IPS-20b (cell line): Measurements from ENCODE around the gene IL36G.
"Not testable (repeated sequence)": the region's sequence is repeated elsewhere in the genome, so short reads cannot be mapped to it uniquely, and the experiment has no call there.

Experiments used
- H3K27ac ChIP-seq: one replicate; pipeline ENCODE4 v1.5.1; 2013; ENCODE audit warnings: low read length
- H3K27me3 ChIP-seq: 2 replicates; pipeline ENCODE4 v1.6.1; 2013; ENCODE audit warnings: mild to moderate bottlenecking, low read length, inconsistent platforms; ENCODE audit not compliant: insufficient read depth
- H3K36me3 ChIP-seq: 2 replicates; pipeline ENCODE4 v1.6.1; 2013; ENCODE audit warnings: low read depth, mild to moderate bottlenecking, inconsistent platforms, low read length, moderate library complexity; ENCODE audit not compliant: insufficient read depth
- H3K4me1 ChIP-seq: 2 replicates; pipeline ENCODE4 v1.6.1; 2013; ENCODE audit warnings: mild to moderate bottlenecking, control low read depth, inconsistent platforms, low read length, moderate library complexity; ENCODE audit not compliant: insufficient read depth
- H3K4me3 ChIP-seq: 2 replicates; pipeline ENCODE4 v1.5.1; 2013; ENCODE audit warnings: mild to moderate bottlenecking, low read length, inconsistent platforms
- H3K9ac ChIP-seq: 2 replicates; pipeline ENCODE4 v1.6.1; 2013; ENCODE audit warnings: low read depth, mild to moderate bottlenecking, inconsistent platforms, low read length, moderate library complexity
- H3K9me3 ChIP-seq: 2 replicates; pipeline ENCODE4 v1.6.1; 2013; ENCODE audit warnings: mild to moderate bottlenecking, low read depth, low read length, inconsistent platforms; ENCODE audit not compliant: insufficient read depth

The IL36G gene

GRCh38 chr2:112977559-112978056 lies at the start of gene IL36G:
Gene IL36G, plus strand, starts transcription at chr2:112978006. Its CDS starts 633 bp downstream, at chr2:112978639.
- no peak within 1 kb of the TSS for H3K27ac ChIP-seq
- no peaks in the 10 kb centered on the region for H3K36me3 ChIP-seq
- H3K4me1 ChIP-seq = no peaks in the 10 kb centered on the region
- no peaks in the 10 kb centered on the region for H3K9me3 ChIP-seq
- no peak within 1 kb of the TSS for H3K9ac ChIP-seq
- peaks cover 5% of the 10 kb centered on the region; the same call in 1 of the 2 replicates for H3K27me3 ChIP-seq
- no peak within 1 kb of the TSS for H3K4me3 ChIP-seq

- H3K9ac ChIP-seq = no peak overlapping the region
Measured at GRCh38 chr2:112933261-112933660, 44.5 kb upstream of the IL36G start.

GRCh38 chr2:112934117-112934516 lies 43.7 kb upstream of the IL36G start:
- not testable (repeated sequence) for H3K4me1 ChIP-seq, H3K9ac ChIP-seq, H3K9me3 ChIP-seq, H3K27me3 ChIP-seq, H3K27ac ChIP-seq, H3K36me3 ChIP-seq, H3K4me3 ChIP-seq

More at GRCh38 chr2:112933261-112933660, 44.5 kb upstream of the IL36G start:
- Histone ChIP-seq H3K9me3 (no peaks in the 10 kb centered on the region), H3K36me3 (no peaks in the 10 kb centered on the region), H3K27me3 (no peaks in the 10 kb centered on the region), H3K4me1 (no peaks in the 10 kb centered on the region), H3K4me3 (no peak overlapping the region), H3K27ac (no peak overlapping the region)

- H3K4me3 ChIP-seq = no peak overlapping the region
- H3K27me3 ChIP-seq = no peaks in the 10 kb centered on the region
- no peak overlapping the region for H3K27ac ChIP-seq
- no peak overlapping the region for H3K9ac ChIP-seq
- no peaks in the 10 kb centered on the region for H3K9me3 ChIP-seq
- no peaks in the 10 kb centered on the region for H3K4me1 ChIP-seq
- no peaks in the 10 kb centered on the region for H3K36me3 ChIP-seq
Measured at GRCh38 chr2:112936927-112937232, 40.9 kb upstream of the IL36G start.

GRCh38 chr2:112938904-112939303 lies 38.9 kb upstream of the IL36G start:
- H3K36me3 ChIP-seq = no peaks in the 10 kb centered on the region
- no peak overlapping the region for H3K4me3 ChIP-seq
- H3K27me3 ChIP-seq = no peaks in the 10 kb centered on the region
- H3K4me1 ChIP-seq = no peaks in the 10 kb centered on the region
- H3K27ac ChIP-seq = no peak overlapping the region
- H3K9me3 ChIP-seq = no peaks in the 10 kb centered on the region
- no peak overlapping the region for H3K9ac ChIP-seq

GRCh38 chr2:112939425-112939824 lies 38.4 kb upstream of the IL36G start:
- no peak overlapping the region for H3K27ac ChIP-seq

GRCh38 chr2:112940859-112941625 lies 36.8 kb upstream of the IL36G start:
- Histone ChIP-seq H3K27ac (no peak overlapping the region), H3K9me3 (peaks cover 12% of the 10 kb centered on the region), H3K4me3 (no peak overlapping the region), H3K27me3 (no peaks in the 10 kb centered on the region), H3K9ac (no peak overlapping the region), H3K4me1 (no peaks in the 10 kb centered on the region), H3K36me3 (no peaks in the 10 kb centered on the region)

More at GRCh38 chr2:112939425-112939824, 38.4 kb upstream of the IL36G start:
- Histone ChIP-seq H3K9ac (no peak overlapping the region), H3K36me3 (no peaks in the 10 kb centered on the region), H3K9me3 (no peaks in the 10 kb centered on the region), H3K4me3 (no peak overlapping the region), H3K27me3 (no peaks in the 10 kb centered on the region), H3K4me1 (no peaks in the 10 kb centered on the region)

- Histone ChIP-seq H3K27me3 (no peaks in the 10 kb centered on the region), H3K9me3 (peaks cover 21% of the 10 kb centered on the region), H3K27ac (no peak overlapping the region), H3K4me3 (no peak overlapping the region), H3K9ac (no peak overlapping the region), H3K36me3 (no peaks in the 10 kb centered on the region), H3K4me1 (no peaks in the 10 kb centered on the region)
Measured at GRCh38 chr2:112941753-112942653, 35.8 kb upstream of the IL36G start.

GRCh38 chr2:112942654-112943002 lies 35.2 kb upstream of the IL36G start:
- Histone ChIP-seq H3K36me3 (no peaks in the 10 kb centered on the region), H3K9ac (no peak overlapping the region), H3K9me3 (peaks cover 27% of the 10 kb centered on the region), H3K4me3 (no peak overlapping the region), H3K4me1 (no peaks in the 10 kb centered on the region), H3K27me3 (no peaks in the 10 kb centered on the region), H3K27ac (no peak overlapping the region)

- H3K9me3 ChIP-seq = peaks cover 31% of the 10 kb centered on the region
- H3K27me3 ChIP-seq = no peaks in the 10 kb centered on the region
- no peak overlapping the region for H3K9ac ChIP-seq
- H3K4me3 ChIP-seq = no peak overlapping the region
- H3K36me3 ChIP-seq = no peaks in the 10 kb centered on the region
- no peaks in the 10 kb centered on the region for H3K4me1 ChIP-seq
- no peak overlapping the region for H3K27ac ChIP-seq
Measured at GRCh38 chr2:112944971-112945370, 32.8 kb upstream of the IL36G start.

GRCh38 chr2:112946086-112946485 lies 31.7 kb upstream of the IL36G start:
- Histone ChIP-seq H3K36me3 (no peaks in the 10 kb centered on the region), H3K27me3 (no peaks in the 10 kb centered on the region), H3K27ac (no peak overlapping the region), H3K9ac (no peak overlapping the region), H3K9me3 (peaks cover 31% of the 10 kb centered on the region), H3K4me1 (no peaks in the 10 kb centered on the region), H3K4me3 (no peak overlapping the region)

GRCh38 chr2:112947374-112947773 lies 30.4 kb upstream of the IL36G start:
- Histone ChIP-seq H3K4me3 (no peak overlapping the region), H3K9ac (no peak overlapping the region), H3K4me1 (no peaks in the 10 kb centered on the region), H3K9me3 (peaks cover 31% of the 10 kb centered on the region), H3K36me3 (no peaks in the 10 kb centered on the region), H3K27ac (no peak overlapping the region), H3K27me3 (no peaks in the 10 kb centered on the region)
